NCI-H146 (cell line): ENCODE data around the gene PRELID2.
"Not testable (repeated sequence)": the region's sequence is repeated elsewhere in the genome, so short reads cannot be mapped to it uniquely, and the experiment has no call there.

Experiments used
- DNase-seq: peaks from one replicate; lab custom pipeline; 2025; lab: John Stamatoyannopoulos, UW

Gene PRELID2

DNA sequence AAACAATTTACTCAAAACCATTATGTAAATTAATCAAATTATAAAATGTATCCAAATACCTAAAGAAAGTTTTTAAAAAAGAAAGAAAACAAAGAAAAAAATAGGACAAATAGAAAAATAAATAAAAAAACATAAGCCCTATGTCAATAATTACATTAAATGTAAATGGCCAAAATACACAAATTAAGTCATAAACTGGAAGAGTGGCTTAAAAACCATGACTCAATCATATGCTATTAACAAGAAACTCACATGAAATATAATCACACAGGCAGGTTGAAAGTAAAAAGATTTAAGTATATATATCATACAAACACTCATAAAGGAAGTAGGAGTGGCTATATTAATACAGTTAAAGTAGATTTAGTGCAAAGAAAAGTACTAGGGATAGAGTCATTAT is 95.3 kb downstream of the PRELID2 start:
- no peak for DNase-seq

DNA sequence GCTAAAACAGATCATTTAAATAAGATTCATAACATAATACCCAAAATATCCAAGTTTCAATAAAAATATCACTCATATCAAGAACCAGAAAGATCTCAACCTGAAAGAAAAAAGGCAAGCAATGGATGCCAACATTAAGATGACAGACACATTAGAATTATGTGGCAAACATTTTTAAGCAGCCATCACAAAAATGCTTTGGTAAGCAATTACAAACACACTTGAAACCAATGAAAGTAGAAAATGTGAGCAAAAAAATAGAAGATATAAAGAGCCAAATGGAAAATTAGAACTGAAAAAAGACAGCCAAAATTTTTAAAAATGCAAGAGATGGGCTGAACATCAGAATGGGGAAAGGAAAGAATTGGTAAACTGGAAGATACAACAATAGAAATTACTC is 96.9 kb downstream of the PRELID2 start:
- no peak for DNase-seq

DNA sequence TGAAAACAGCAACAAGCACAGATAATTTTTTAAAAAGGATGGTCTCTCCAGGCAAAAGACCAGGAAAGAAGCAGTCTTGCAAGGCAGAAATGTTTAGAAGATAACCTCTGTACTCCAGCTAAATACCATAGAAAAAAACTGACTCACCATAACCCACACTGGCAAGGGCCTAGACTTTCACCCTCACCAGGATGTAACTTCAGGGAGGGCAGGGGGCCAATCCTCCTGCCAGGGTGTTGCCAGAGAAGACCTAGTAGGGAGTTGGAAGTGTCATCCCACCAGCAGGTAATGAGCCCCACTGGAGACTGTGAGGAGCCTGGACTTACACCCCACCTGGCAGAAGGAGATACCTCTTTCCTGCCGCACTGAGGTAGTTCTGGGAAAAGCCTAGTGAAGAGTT is 97.6 kb downstream of the PRELID2 start:
- DNase-seq: no peak

DNA sequence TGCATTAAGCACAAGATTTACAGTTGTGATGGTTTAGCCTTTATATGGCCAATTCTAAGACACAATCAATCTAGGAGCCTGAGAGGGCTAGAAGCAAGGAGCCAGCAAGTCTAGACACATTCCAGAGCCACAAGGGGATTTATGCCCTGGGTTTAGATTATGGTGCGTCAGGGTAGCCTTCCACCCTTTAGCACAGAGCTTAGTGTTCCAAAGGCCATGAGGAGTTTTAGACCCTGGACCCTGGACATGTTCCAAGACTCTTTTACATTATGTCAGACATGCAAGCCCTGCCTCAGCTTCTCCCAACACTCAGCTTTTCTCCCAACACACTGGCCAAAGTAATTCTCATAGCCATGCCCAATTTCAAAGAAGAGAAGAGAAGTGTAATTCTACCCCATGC is 105.2 kb downstream of the PRELID2 start:
- DNase-seq: not testable (repeated sequence)

DNA sequence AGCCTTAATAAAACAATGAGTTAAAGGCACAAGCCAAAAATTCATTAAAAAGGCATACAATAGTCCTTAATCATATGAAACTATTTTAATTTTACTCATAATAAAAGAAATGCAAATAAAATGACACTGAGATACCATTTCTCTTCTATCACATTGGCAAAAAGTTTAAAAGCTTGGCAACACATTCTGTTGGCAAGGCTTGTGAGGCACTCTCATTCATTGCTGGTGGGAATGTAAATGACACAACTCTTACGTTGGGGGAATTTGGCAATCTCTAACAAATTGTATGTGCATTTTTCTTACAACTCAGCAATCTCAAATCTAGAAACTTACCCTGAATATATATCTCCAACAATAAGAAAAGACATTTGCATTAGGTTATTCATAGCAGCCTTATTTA is 111.6 kb downstream of the PRELID2 start:
- DNase-seq: no peak

DNA sequence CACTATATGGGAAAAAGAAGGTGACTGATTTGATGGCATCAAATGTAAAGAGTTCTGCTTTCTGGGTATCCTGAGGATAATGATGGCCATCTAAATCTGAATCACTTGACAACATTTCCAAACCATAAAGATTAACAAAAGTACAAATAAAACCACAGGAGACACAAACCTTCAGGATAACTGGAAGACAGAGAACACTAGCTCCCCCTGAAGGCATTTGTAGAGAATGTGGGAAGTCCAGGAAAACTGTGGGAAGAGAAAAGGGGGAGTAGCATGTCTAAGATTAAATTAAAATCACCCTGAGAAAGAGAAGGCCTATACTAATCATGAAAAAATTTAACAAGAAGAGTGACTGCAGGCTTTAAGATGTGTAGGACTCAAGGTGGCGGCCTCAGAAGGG is 116.2 kb downstream of the PRELID2 start:
- no peak for DNase-seq

DNA sequence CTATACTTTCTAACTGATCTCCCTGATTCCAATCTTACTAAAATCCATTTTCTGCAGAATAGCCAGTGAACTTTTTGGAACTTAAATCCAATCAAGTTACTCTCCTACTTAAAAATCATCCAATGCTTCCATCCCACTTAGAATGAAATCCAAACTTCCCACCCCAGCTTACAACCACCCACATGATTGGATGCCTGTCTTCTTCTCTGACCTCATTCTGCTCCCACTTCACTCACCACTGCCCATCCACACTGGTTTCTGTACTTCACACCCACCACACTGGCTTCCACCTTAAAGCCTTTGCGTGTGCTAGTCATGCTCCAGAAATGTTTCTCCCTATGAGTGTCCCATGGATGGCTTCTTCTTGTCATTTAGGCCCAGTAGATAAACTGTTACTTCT is 119.7 kb downstream of the PRELID2 start:
- DNase-seq: no peak

DNA sequence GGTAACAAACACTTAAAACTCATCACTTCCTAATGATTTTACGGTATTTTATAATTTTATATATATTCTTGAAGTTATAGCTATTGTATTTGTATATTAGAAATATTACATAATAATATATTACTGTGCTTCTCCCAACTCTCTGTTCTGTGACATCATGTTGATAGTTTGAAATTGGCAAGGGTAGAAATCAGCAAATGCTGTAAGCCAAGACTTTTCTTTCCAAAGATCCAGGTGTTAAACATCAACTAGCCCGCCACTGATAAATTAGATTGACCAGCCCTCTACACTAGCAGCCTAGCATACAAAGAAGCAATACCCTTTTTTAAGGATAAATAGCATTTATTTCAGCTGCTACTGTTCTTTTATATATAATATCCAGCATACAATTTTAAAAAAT is 122.9 kb downstream of the PRELID2 start:
- DNase-seq: no peak

DNA sequence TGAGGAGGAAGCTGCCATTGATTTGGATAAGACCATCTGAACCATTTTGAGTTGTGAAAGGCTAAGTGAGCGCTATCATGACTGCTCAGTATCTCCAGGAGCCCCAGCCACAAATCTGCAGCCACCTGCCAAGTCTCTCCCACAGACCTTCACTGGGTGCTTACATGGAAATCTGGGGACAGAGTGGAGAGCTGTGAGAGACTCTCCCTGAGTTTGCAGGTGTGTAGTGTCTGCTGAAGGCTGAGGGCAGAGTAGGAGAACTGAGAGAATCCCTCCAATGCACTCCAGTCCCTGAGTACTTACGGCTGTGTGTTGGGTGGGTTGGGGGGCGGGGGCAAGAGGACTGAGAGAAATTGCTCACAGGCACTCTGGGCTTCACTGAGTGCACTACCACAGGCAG is 123.7 kb downstream of the PRELID2 start:
- no peak for DNase-seq
